Measurements from ENCODE around the gene CENPP. TPM values are rescaled to one million over a fixed set of nuclear protein-coding genes. Genes with fewer than 3 reads are reported as not detected.

Gene CENPP
- total RNA-seq, 1 donor from 2014 or later: 4.5 TPM

- no peaks in the 10 kb centered on the region for H3K36me3 Mint-ChIP-seq (ENCODE audit: low read depth, unreplicated experiment)
- H3K9me3 Mint-ChIP-seq (ENCODE audit: unreplicated experiment): no peaks in the 10 kb centered on the region
- no peaks in the 10 kb centered on the region for H3K4me1 Mint-ChIP-seq (ENCODE audit: unreplicated experiment)
- no peak for DNase-seq (ENCODE audit: low spot score)
- H3K4me3 Mint-ChIP-seq (ENCODE audit: unreplicated experiment): no peak overlapping the region
- no peak overlapping the region for H3K27ac Mint-ChIP-seq (ENCODE audit: unreplicated experiment)
- no peak for TF ChIP-seq CTCF (IDR thresholded peaks at IDR 0.05; ENCODE audit: unreplicated experiment)
- H3K27me3 Mint-ChIP-seq (ENCODE audit: unreplicated experiment): no peaks in the 10 kb centered on the region
Measured at GRCh38 chr9:92527291-92527828, 201.6 kb downstream of the CENPP start.

GRCh38 chr9:92527832-92528521 is 202.2 kb downstream of the CENPP start:
- Mint-ChIP-seq H3K9me3 (ENCODE audit: unreplicated experiment) (no peaks in the 10 kb centered on the region), H3K4me3 (ENCODE audit: unreplicated experiment) (no peak overlapping the region), H3K4me1 (ENCODE audit: unreplicated experiment) (no peaks in the 10 kb centered on the region), H3K36me3 (ENCODE audit: low read depth, unreplicated experiment) (no peaks in the 10 kb centered on the region), H3K27me3 (ENCODE audit: unreplicated experiment) (no peaks in the 10 kb centered on the region), H3K27ac (ENCODE audit: unreplicated experiment) (no peak overlapping the region)
- TF ChIP-seq CTCF (IDR thresholded peaks at IDR 0.05; ENCODE audit: unreplicated experiment): no peak
- DNase-seq (ENCODE audit: low spot score): no peak

GRCh38 chr9:92528522-92528849 is 202.7 kb downstream of the CENPP start:
- Mint-ChIP-seq H3K4me1 (ENCODE audit: unreplicated experiment) (no peaks in the 10 kb centered on the region), H3K36me3 (ENCODE audit: low read depth, unreplicated experiment) (no peaks in the 10 kb centered on the region), H3K4me3 (ENCODE audit: unreplicated experiment) (no peak overlapping the region), H3K27me3 (ENCODE audit: unreplicated experiment) (no peaks in the 10 kb centered on the region), H3K27ac (ENCODE audit: unreplicated experiment) (no peak overlapping the region), H3K9me3 (ENCODE audit: unreplicated experiment) (no peaks in the 10 kb centered on the region)
- no peak for DNase-seq (ENCODE audit: low spot score)
- no peak for TF ChIP-seq CTCF (IDR thresholded peaks at IDR 0.05; ENCODE audit: unreplicated experiment)

- no peak for TF ChIP-seq CTCF (IDR thresholded peaks at IDR 0.05; ENCODE audit: unreplicated experiment)
- Mint-ChIP-seq H3K27ac (ENCODE audit: unreplicated experiment) (no peak overlapping the region), H3K4me1 (ENCODE audit: unreplicated experiment) (no peaks in the 10 kb centered on the region), H3K4me3 (ENCODE audit: unreplicated experiment) (no peak overlapping the region), H3K9me3 (ENCODE audit: unreplicated experiment) (no peaks in the 10 kb centered on the region), H3K27me3 (ENCODE audit: unreplicated experiment) (no peaks in the 10 kb centered on the region), H3K36me3 (ENCODE audit: low read depth, unreplicated experiment) (no peaks in the 10 kb centered on the region)
- DNase-seq (ENCODE audit: low spot score): no peak
Measured at GRCh38 chr9:92529124-92529523, 203.4 kb downstream of the CENPP start.

GRCh38 chr9:92530893-92531292 is 205.1 kb downstream of the CENPP start:
- Mint-ChIP-seq H3K27ac (ENCODE audit: unreplicated experiment) (no peak overlapping the region), H3K27me3 (ENCODE audit: unreplicated experiment) (no peaks in the 10 kb centered on the region), H3K9me3 (ENCODE audit: unreplicated experiment) (no peaks in the 10 kb centered on the region), H3K4me3 (ENCODE audit: unreplicated experiment) (no peak overlapping the region), H3K36me3 (ENCODE audit: low read depth, unreplicated experiment) (no peaks in the 10 kb centered on the region), H3K4me1 (ENCODE audit: unreplicated experiment) (no peaks in the 10 kb centered on the region)
- no peak for TF ChIP-seq CTCF (IDR thresholded peaks at IDR 0.05; ENCODE audit: unreplicated experiment)
- DNase-seq (ENCODE audit: low spot score): no peak

Measured in endothelial cell (in vitro differentiated cells).